H9 (cell line): ENCODE data around the gene STX2. TPM values are rescaled to one million over a fixed set of nuclear protein-coding genes. Genes with fewer than 3 reads are reported as not detected.

Experiments
- DNase-seq: peaks from one replicate; pipeline ENCODE4 v3.0.0-alpha.2; 2017
- H2AFZ ChIP-seq: one replicate; pipeline ENCODE4 v1.6.1; 2013; ENCODE audit warnings: mild to moderate bottlenecking, low read length, control low read depth, moderate library complexity
- H2AK5ac ChIP-seq: 2 replicates; pipeline ENCODE4 v1.6.1; 2013; ENCODE audit warnings: low read length, control low read depth, mixed read lengths; ENCODE audit not compliant: insufficient read length
- H2BK120ac ChIP-seq: one replicate; pipeline ENCODE4 v1.6.1; 2013; ENCODE audit warnings: low read depth, mild to moderate bottlenecking, low read length, control low read depth, inconsistent platforms; ENCODE audit not compliant: poor library complexity, severe bottlenecking
- H2BK12ac ChIP-seq: 2 replicates; pipeline ENCODE4 v1.6.1; 2013; ENCODE audit warnings: low read length, control low read depth, mixed read lengths, low read depth; ENCODE audit not compliant: insufficient read length
- H2BK15ac ChIP-seq: 2 replicates; pipeline ENCODE4 v1.6.1; 2013; ENCODE audit warnings: low read depth, low read length, control low read depth
- H2BK20ac ChIP-seq: one replicate; pipeline ENCODE4 v1.6.1; 2013; ENCODE audit warnings: low read depth, mild to moderate bottlenecking, low read length, control low read depth, inconsistent platforms; ENCODE audit not compliant: poor library complexity, severe bottlenecking
- H2BK5ac ChIP-seq: 2 replicates; pipeline ENCODE4 v1.6.1; 2013; ENCODE audit warnings: low read length, control low read depth, mixed read lengths; ENCODE audit not compliant: insufficient read length
- H3K14ac ChIP-seq: 2 replicates; pipeline ENCODE4 v1.6.1; 2013; ENCODE audit warnings: low read length, control low read depth; ENCODE audit not compliant: insufficient read depth
- H3K18ac ChIP-seq: 2 replicates; pipeline ENCODE4 v1.6.1; 2013; ENCODE audit warnings: low read depth, mild to moderate bottlenecking, mixed read lengths, low read length, control low read depth; ENCODE audit not compliant: insufficient read length
- H3K23ac ChIP-seq: 2 replicates; pipeline ENCODE4 v1.6.1; 2013; ENCODE audit warnings: low read length, control low read depth, mixed read lengths, low read depth; ENCODE audit not compliant: insufficient read length
- H3K23me2 ChIP-seq: 2 replicates; pipeline ENCODE4 v1.6.1; 2013; ENCODE audit warnings: low read depth, mild to moderate bottlenecking, mixed read lengths, low read length, control low read depth; ENCODE audit not compliant: insufficient read length, poor library complexity, severe bottlenecking
- H3K27ac ChIP-seq: 2 replicates; pipeline ENCODE4 v1.5.1; 2013; ENCODE audit warnings: low read length, control low read depth, mixed read lengths, low read depth; ENCODE audit not compliant: insufficient read length
- H3K27me3 ChIP-seq: 2 replicates; pipeline ENCODE4 v1.6.1; 2013; ENCODE audit warnings: low read length, control low read depth, inconsistent platforms; ENCODE audit not compliant: insufficient read depth
- H3K4ac ChIP-seq: 2 replicates; pipeline ENCODE4 v1.6.1; 2013; ENCODE audit warnings: low read depth, mild to moderate bottlenecking, control low read depth, inconsistent platforms, low read length, moderate library complexity
- H3K4me1 ChIP-seq: 2 replicates; pipeline ENCODE4 v1.6.1; 2013; ENCODE audit warnings: low read length, control low read depth, inconsistent platforms; ENCODE audit not compliant: insufficient read depth
- H3K4me2 ChIP-seq: 2 replicates; pipeline ENCODE4 v1.6.1; 2013; ENCODE audit warnings: low read length, control low read depth, mixed read lengths; ENCODE audit not compliant: insufficient read length, insufficient read depth
- H3K56ac ChIP-seq: 2 replicates; pipeline ENCODE4 v1.6.1; 2013; ENCODE audit warnings: low read depth, mild to moderate bottlenecking, mixed read lengths, low read length, control low read depth; ENCODE audit not compliant: insufficient read length
- H3K79me1 ChIP-seq: 2 replicates; pipeline ENCODE4 v1.6.1; 2013; ENCODE audit warnings: low read depth, mild to moderate bottlenecking, moderate library complexity, low read length, control low read depth, inconsistent platforms; ENCODE audit not compliant: insufficient read depth, poor library complexity, severe bottlenecking
- H3K79me2 ChIP-seq: 2 replicates; pipeline ENCODE4 v1.6.1; 2013; ENCODE audit warnings: low read length, control low read depth, inconsistent platforms; ENCODE audit not compliant: insufficient read depth
- H3K9ac ChIP-seq: 2 replicates; pipeline ENCODE4 v1.6.1; 2013; ENCODE audit warnings: low read length, control low read depth, mixed read lengths; ENCODE audit not compliant: insufficient read length; ENCODE audit errors: extremely low read depth
- H3K9me3 ChIP-seq: one replicate; pipeline ENCODE4 v1.6.1; 2013; ENCODE audit warnings: low read depth, low read length, inconsistent platforms; ENCODE audit not compliant: control insufficient read depth
- H3T11ph ChIP-seq: one replicate; pipeline ENCODE4 v1.6.1; 2013; ENCODE audit warnings: mild to moderate bottlenecking, low read length, control low read depth, inconsistent platforms
- H4K20me1 ChIP-seq: one replicate; pipeline ENCODE4 v1.6.1; 2013; ENCODE audit not compliant: control insufficient read depth, insufficient read length, insufficient read depth
- H4K5ac ChIP-seq: 2 replicates; pipeline ENCODE4 v1.6.1; 2013; ENCODE audit warnings: low read depth, mild to moderate bottlenecking, mixed read lengths, low read length, control low read depth; ENCODE audit not compliant: insufficient read length
- H4K8ac ChIP-seq: replicated peaks from 2 replicates; pipeline ENCODE4 v1.6.1; 2013; ENCODE audit warnings: low read length, control low read depth, mixed read lengths, low read depth; ENCODE audit not compliant: insufficient read length
- H4K91ac ChIP-seq: 2 replicates; pipeline ENCODE4 v1.6.1; 2013; ENCODE audit warnings: low read depth, mild to moderate bottlenecking, moderate library complexity, mixed read lengths, low read length, control low read depth; ENCODE audit not compliant: insufficient read length
- H3K27ac Mint-ChIP-seq, 3 experiments: 2 replicates in 2 of 3; 3 replicates in 1 of 3; pipeline ENCODE4 v1.8.0; 2020 to 2021; ENCODE audit warnings: mixed read lengths in 3 of 3, mild to moderate bottlenecking in 1 of 3, moderate library complexity in 1 of 3
- H3K27me3 Mint-ChIP-seq: 2 replicates; pipeline ENCODE4 v1.8.0; 2021; ENCODE audit warnings: low read depth, mild to moderate bottlenecking, moderate library complexity, mixed read lengths
- H3K36me3 Mint-ChIP-seq, 3 experiments: 2 replicates in 2 of 3; 3 replicates in 1 of 3; pipeline ENCODE4 v1.8.0; 2020 to 2021; ENCODE audit warnings: low read depth in 3 of 3, mixed read lengths in 3 of 3; ENCODE audit not compliant: insufficient read depth in 1 of 3
- H3K4me1 Mint-ChIP-seq, 2 experiments: 2 replicates each; pipeline ENCODE4 v1.8.0; 2020; ENCODE audit warnings: mixed read lengths in 2 of 2
- H3K4me3 Mint-ChIP-seq, 2 experiments: 2 replicates in 1 of 2; 3 replicates in 1 of 2; pipeline ENCODE4 v1.8.0; 2020 to 2021; ENCODE audit warnings: mild to moderate bottlenecking in 2 of 2, mixed read lengths in 2 of 2, moderate library complexity in 1 of 2
- H3K9me3 Mint-ChIP-seq, 2 experiments: 2 replicates in 1 of 2; 3 replicates in 1 of 2; pipeline ENCODE4 v1.8.0; 2020; ENCODE audit warnings: mild to moderate bottlenecking in 2 of 2, mixed read lengths in 2 of 2, moderate library complexity in 1 of 2
- WGBS: extraction: QIAGEN DNeasy Blood & Tissue Kit; methylation state at CpG from one replicate; pipeline ENCODE4 v1.1.7; 2013; ENCODE audit warnings: missing lambda C conversion rate, low lambda C conversion rate, mixed read lengths; ENCODE audit not compliant: insufficient read length; ENCODE audit errors: extremely low coverage; 5-methylcytosine and 5-hydroxymethylcytosine counted together
- total RNA-seq: library from RNA; stranded (reverse); gene quantifications from 2 replicates; pipeline ENCODE4 v1.2.1, GENCODE V29; 2021
- TF ChIP-seq, protein P1 (sequence below): fragments of 200-600 bp; sonication (generic); conservative IDR thresholded peaks from 3 replicates; pipeline ENCODE4 v1.8.0; 2021; ENCODE audit warnings: antibody characterized with exemption, mild to moderate bottlenecking

Gene STX2
- total RNA-seq, 1 experiment from 2014 or later, result 19.4 TPM

DNA sequence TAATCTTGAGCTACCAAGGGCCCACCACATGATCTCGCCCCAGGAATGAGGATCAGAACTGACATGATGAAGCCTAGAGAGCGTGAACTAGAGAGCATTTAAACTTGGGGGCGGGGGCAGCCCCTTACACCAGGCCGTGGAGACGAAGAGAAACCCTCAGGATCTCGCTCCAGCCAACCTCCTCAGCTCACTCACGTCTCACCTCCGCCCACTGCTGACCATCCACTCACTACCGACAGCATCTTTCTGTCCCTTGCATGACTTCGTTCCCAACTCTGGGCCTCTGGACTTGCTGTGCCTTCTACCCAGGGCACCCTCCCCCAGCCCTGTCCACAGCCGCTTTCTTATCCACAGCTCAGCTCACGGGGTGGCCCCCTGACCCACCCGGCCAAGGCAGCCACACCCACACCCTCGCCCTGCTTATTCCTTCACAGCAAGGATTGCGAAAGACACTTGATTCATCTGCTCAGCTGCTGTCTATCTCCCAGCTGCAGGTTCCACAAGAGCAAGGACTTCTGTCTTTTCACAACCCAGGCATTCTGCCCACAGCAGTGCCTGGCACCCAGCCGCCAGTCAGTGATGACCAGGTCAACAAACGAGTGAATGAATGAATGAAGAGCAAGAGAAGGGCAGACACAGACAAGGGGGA lies 6.4 kb downstream of the STX2 start:
- H3T11ph ChIP-seq, result no peak overlapping the region
- peaks cover 9% of the 10 kb centered on the region; the same call in 1 of the 2 replicates for H3K79me2 ChIP-seq
- H2AFZ ChIP-seq, result no peak overlapping the region
- H2BK5ac ChIP-seq, result no peak overlapping the region
- H4K91ac ChIP-seq, result no peak overlapping the region
- H2BK20ac ChIP-seq, result no peak overlapping the region
- no peak overlapping the region for H3K4me2 ChIP-seq
- H2AK5ac ChIP-seq, result no peak overlapping the region
- H3K23me2 ChIP-seq, result no peaks in the 10 kb centered on the region
- no peaks in the 10 kb centered on the region for H4K20me1 ChIP-seq
- Mint-ChIP-seq H3K4me1 (peaks cover 50 to 70% of the 10 kb centered on the region in 2 experiments), H3K4me3 (no peak overlapping the region), H3K36me3 (peaks cover 0 to 4% (median 0%) of the 10 kb centered on the region in 3 experiments; a peak in 3 of 7 replicates), H3K9me3 (no peaks in the 10 kb centered on the region), H3K27ac (peak overlapping the region in 2 of 3 experiments; percentile 28 to 60; a peak in 3 of 7 replicates), H3K27me3 (no peaks in the 10 kb centered on the region)
- peak; percentile 30 for DNase-seq
- H3K56ac ChIP-seq, result no peak overlapping the region
- H3K79me1 ChIP-seq, result peaks cover 3% of the 10 kb centered on the region
- no peak overlapping the region for H4K5ac ChIP-seq
- TF ChIP-seq, protein P1, sequence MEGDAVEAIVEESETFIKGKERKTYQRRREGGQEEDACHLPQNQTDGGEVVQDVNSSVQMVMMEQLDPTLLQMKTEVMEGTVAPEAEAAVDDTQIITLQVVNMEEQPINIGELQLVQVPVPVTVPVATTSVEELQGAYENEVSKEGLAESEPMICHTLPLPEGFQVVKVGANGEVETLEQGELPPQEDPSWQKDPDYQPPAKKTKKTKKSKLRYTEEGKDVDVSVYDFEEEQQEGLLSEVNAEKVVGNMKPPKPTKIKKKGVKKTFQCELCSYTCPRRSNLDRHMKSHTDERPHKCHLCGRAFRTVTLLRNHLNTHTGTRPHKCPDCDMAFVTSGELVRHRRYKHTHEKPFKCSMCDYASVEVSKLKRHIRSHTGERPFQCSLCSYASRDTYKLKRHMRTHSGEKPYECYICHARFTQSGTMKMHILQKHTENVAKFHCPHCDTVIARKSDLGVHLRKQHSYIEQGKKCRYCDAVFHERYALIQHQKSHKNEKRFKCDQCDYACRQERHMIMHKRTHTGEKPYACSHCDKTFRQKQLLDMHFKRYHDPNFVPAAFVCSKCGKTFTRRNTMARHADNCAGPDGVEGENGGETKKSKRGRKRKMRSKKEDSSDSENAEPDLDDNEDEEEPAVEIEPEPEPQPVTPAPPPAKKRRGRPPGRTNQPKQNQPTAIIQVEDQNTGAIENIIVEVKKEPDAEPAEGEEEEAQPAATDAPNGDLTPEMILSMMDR, result no peak
- H3K4ac ChIP-seq, result no peak overlapping the region; the same call in 1 of the 2 replicates
- no peak overlapping the region for H2BK15ac ChIP-seq
- WGBS, result no CpG with 5 or more reads among the region's 17 CpGs
- no peak overlapping the region for H3K27ac ChIP-seq
- H3K14ac ChIP-seq, result no peak overlapping the region; the same call in 1 of the 2 replicates
- no peak overlapping the region for H2BK120ac ChIP-seq
- no peaks in the 10 kb centered on the region for H3K27me3 ChIP-seq
- H3K9me3 ChIP-seq, result no peaks in the 10 kb centered on the region
- no peak overlapping the region for H3K18ac ChIP-seq
- H4K8ac ChIP-seq, result no peak overlapping the region
- H2BK12ac ChIP-seq, result no peak overlapping the region
- no peak overlapping the region for H3K23ac ChIP-seq
- H3K9ac ChIP-seq, result no peak overlapping the region
- peaks cover 6% of the 10 kb centered on the region; the same call in 1 of the 2 replicates for H3K4me1 ChIP-seq
